GM12875 (cell line): ENCODE measurements around the gene RIC3.
A peak's percentile ranks its signal among the peaks of the same experiment; 100 is the strongest.

ENCODE experiments used
- H3K4me3 ChIP-seq: one replicate; pipeline ENCODE4 v1.5.1; 2011; ENCODE audit warnings: low read depth, low read length, control low read depth
- CTCF ChIP-seq: IDR thresholded peaks from 2 replicates; pipeline ENCODE4 v1.5.1; 2011; ENCODE audit warnings: low read depth, mild to moderate bottlenecking, control low read depth, inconsistent platforms, low read length, moderate library complexity, borderline replicate concordance; ENCODE audit not compliant: insufficient read depth

RIC3 gene

GRCh38 chr11:8100605-8101004 is 68.2 kb downstream of the RIC3 start:
- TF ChIP-seq CTCF: no peak
- no peak overlapping the region for H3K4me3 ChIP-seq

- H3K4me3 ChIP-seq: no peak overlapping the region
- TF ChIP-seq CTCF: no peak
Observed at GRCh38 chr11:8100158-8100557, 68.7 kb downstream of the RIC3 start.

- TF ChIP-seq CTCF: peak; percentile 71
- H3K4me3 ChIP-seq: no peak overlapping the region
Observed at GRCh38 chr11:8099291-8099899, 69.4 kb downstream of the RIC3 start.

GRCh38 chr11:8098879-8099278 is 69.9 kb downstream of the RIC3 start:
- TF ChIP-seq CTCF: no peak
- H3K4me3 ChIP-seq: no peak overlapping the region

- no peak for TF ChIP-seq CTCF
- no peak overlapping the region for H3K4me3 ChIP-seq
Observed at GRCh38 chr11:8098361-8098760, 70.5 kb downstream of the RIC3 start.

- no peak overlapping the region for H3K4me3 ChIP-seq
- TF ChIP-seq CTCF: no peak
Observed at GRCh38 chr11:8097926-8098325, 70.9 kb downstream of the RIC3 start.

- no peak overlapping the region for H3K4me3 ChIP-seq
- TF ChIP-seq CTCF: no peak
Observed at GRCh38 chr11:8097468-8097867, 71.4 kb downstream of the RIC3 start.
